Measurements from ENCODE around the gene PTPRG. TPM values are rescaled to one million over a fixed set of nuclear protein-coding genes. Genes with fewer than 3 reads are reported as not detected.

Gene PTPRG
- total RNA-seq, 4 donors from 2014 or later, result 8.4 to 37.3 (median 14.9) TPM

DNA sequence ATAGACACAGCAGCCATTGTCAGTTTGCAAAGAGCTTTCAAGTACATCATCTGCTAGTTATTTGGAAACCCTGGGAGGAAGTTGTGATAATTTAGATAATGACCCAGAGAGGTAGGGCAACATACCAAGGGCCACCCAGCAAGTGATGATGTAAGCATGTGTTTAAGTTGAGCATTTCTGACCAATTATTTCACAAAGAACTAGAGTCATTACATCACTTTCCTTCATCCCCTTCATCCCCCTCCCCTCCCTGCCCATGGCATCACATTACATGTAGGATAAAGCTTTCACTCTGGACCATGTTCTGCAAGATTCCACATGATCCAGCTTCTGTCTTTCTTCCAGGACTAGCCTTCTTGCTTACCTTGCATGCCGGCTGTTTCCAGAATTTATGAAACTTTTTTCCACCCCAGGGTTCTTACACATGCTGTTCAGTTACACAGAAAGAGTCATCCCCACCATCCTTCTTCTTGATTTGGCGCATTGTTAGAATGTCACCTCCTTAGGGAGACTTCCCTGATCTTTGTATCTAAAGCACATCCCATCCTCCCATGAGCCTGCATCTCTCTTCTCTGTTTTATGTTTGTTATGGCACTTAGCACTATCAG lies 71.3 kb downstream of the PTPRG start:
- TF ChIP-seq POLR2A (IDR thresholded peaks at IDR 0.05), result no peak
- TF ChIP-seq, protein P1, sequence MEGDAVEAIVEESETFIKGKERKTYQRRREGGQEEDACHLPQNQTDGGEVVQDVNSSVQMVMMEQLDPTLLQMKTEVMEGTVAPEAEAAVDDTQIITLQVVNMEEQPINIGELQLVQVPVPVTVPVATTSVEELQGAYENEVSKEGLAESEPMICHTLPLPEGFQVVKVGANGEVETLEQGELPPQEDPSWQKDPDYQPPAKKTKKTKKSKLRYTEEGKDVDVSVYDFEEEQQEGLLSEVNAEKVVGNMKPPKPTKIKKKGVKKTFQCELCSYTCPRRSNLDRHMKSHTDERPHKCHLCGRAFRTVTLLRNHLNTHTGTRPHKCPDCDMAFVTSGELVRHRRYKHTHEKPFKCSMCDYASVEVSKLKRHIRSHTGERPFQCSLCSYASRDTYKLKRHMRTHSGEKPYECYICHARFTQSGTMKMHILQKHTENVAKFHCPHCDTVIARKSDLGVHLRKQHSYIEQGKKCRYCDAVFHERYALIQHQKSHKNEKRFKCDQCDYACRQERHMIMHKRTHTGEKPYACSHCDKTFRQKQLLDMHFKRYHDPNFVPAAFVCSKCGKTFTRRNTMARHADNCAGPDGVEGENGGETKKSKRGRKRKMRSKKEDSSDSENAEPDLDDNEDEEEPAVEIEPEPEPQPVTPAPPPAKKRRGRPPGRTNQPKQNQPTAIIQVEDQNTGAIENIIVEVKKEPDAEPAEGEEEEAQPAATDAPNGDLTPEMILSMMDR (IDR thresholded peaks at IDR 0.05), result no peak
- H3K4me3 ChIP-seq (ENCODE audit: low read depth, poor library complexity, severe bottlenecking), result no peak overlapping the region
- WGBS, 2 donors, result 92 to 96% methylated on average over 2 of the region's 2 CpGs
- DNase-seq (ENCODE audit: low spot score in 2 of 2), result no peak
- intact Hi-C loops (cut with DNase I; ENCODE audit: low total_unique reads), result no loop called here

GRCh38 chr3:61634678-61635077 lies 73.3 kb downstream of the PTPRG start:
- intact Hi-C loops (cut with DNase I; ENCODE audit: low total_unique reads), result no loop called here
- no peak for TF ChIP-seq POLR2A (IDR thresholded peaks at IDR 0.05)
- WGBS, 2 donors, result 70 to 76% methylated on average over 3 of the region's 3 CpGs
- no peak for DNase-seq (ENCODE audit: low spot score in 2 of 2)
- H3K4me3 ChIP-seq (ENCODE audit: low read depth, poor library complexity, severe bottlenecking), result no peak overlapping the region

GRCh38 chr3:61637088-61638051 lies 76.0 kb downstream of the PTPRG start:
- no peak for TF ChIP-seq POLR2A (IDR thresholded peaks at IDR 0.05)
- TF ChIP-seq, protein P1 (IDR thresholded peaks at IDR 0.05), result no peak
- WGBS, 2 donors, result 54 to 63% methylated on average over 16 of the region's 16 CpGs
- H3K4me3 ChIP-seq (ENCODE audit: low read depth, poor library complexity, severe bottlenecking), result no peak overlapping the region
- intact Hi-C loops (cut with DNase I; ENCODE audit: low total_unique reads), result no loop called here
- DNase-seq (ENCODE audit: low spot score in 2 of 2), result no peak

DNA sequence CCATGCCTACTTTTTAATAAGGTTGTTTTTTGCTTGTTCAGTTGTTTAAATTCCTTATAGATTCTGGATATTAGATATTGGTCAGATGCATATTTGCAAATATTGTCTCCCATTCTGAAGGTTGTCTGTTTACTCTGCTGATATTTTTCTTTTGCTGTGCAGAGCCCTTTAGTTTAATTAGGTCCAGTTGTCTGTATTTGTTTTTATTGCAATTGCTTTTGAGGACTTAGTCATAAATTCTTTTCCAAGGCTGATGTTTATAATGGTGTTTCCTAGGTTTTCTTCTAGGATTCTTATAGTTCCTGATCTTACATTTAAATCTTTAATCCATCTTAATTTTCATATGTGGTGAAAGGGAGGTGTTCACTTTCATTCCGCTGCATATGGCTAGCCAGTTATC lies 77.4 kb downstream of the PTPRG start:
- intact Hi-C loops (cut with DNase I; ENCODE audit: low total_unique reads), result no loop called here
- TF ChIP-seq POLR2A (IDR thresholded peaks at IDR 0.05), result no peak
- TF ChIP-seq, protein P1 (IDR thresholded peaks at IDR 0.05), result no peak
- no peak overlapping the region for H3K4me3 ChIP-seq (ENCODE audit: low read depth, poor library complexity, severe bottlenecking)
- WGBS, 2 donors, result 74 to 91% methylated on average over 1 of the region's 1 CpG
- no peak for DNase-seq (ENCODE audit: low spot score in 2 of 2)

GRCh38 chr3:61639991-61640390 lies 78.6 kb downstream of the PTPRG start:
- intact Hi-C loops (cut with DNase I; ENCODE audit: low total_unique reads), result no loop called here
- no peak overlapping the region for H3K4me3 ChIP-seq (ENCODE audit: low read depth, poor library complexity, severe bottlenecking)
- no peak for DNase-seq (ENCODE audit: low spot score in 2 of 2)
- TF ChIP-seq, protein P1 (IDR thresholded peaks at IDR 0.05), result no peak
- TF ChIP-seq POLR2A (IDR thresholded peaks at IDR 0.05), result no peak
- 91 to 96% methylated on average over 2 of the region's 2 CpGs for WGBS, 2 donors

- no peak overlapping the region for H3K4me3 ChIP-seq (ENCODE audit: low read depth, poor library complexity, severe bottlenecking)
- WGBS, 2 donors, result 100% methylated on average over 2 of the region's 2 CpGs
- no peak for DNase-seq (ENCODE audit: low spot score in 2 of 2)
- TF ChIP-seq, protein P1 (IDR thresholded peaks at IDR 0.05), result no peak
- TF ChIP-seq POLR2A (IDR thresholded peaks at IDR 0.05), result no peak
- intact Hi-C loops (cut with DNase I; ENCODE audit: low total_unique reads), result no loop called here
Observed at GRCh38 chr3:61645148-61645547, 83.8 kb downstream of the PTPRG start.
